GM21360 (cell line): ENCODE measurements around the gene GNAQ.
"Not testable (repeated sequence)": the region's sequence is repeated elsewhere in the genome, so short reads cannot be mapped to it uniquely, and the experiment has no call there.

Experiments used
- ATAC-seq: cut with Tn5 transposase; IDR thresholded peaks from one replicate; pipeline ENCODE4 v1.9.1; 2021; ENCODE audit warnings: mild to moderate bottlenecking, moderate library complexity; ENCODE audit not compliant: unreplicated experiment

GNAQ gene

DNA sequence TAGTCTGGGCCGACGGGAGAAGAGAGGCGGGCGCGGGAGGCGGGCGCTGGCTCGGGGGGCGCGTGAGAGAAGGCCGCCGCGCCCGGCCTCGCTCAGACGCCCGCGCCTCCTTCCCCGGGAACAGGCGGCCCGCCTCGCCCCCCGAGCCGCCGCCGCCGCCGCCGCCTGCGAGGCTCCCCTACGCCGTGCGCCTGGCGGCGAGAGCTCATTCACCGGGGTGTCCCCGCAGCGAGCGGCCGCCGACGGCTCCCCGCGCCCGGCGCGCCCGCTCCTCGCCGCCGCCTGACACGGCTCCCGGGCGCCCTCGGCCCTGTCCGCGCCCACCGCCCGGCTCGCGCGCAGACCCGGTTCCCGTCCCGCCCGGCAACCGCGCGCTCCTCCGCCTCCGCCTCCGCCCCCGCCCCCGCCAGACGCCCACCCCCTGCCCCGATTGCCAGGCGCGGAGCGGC is at the start of gene GNAQ:
Gene GNAQ, minus strand, starts transcription at position 368 of the 449 bp plus-strand sequence. CDS start 576 bp downstream, outside the sequence.
- ATAC-seq, result no peak

DNA sequence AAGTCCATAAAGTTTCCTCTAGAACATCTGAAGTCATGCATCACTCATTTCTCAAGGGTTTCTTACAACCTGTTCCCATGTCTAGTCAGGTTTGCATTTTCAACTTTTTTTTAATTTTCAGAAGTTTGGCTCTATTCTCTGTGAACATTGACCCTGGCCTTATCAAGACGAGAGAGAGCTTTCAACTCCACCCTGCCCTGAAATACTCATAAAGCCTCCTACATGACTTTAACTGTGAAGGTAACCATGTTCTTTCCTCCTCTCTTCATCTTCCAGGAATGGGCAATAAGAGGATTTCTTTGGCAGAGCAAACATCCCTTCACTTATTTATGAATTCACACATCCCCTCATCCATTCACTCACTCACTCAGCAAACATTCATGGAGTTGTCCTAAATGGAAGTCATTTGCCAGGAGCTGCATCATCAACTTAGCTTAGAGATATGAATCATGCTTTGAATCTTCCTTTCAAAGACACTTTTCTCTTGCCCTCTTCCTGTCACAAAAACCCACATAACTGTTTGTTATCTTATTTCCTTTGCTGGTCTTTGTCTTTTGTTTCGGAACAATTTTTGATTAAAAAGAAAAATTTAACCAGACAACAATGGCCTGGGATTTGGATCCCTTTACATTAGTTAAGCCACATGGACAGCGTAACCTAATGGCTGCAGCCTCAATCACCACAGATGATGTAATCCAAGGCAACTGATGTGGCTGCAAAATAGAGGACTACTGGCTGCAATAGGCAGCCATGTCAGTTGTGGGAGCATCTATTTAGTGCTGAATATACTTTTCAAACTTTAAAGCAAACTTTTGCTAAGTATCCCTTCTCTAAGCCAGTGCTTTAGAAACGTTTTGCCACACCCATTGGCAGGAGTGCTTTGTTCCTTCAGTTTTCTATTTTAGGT is 43.0 kb upstream of the GNAQ start:
- no peak for ATAC-seq

DNA sequence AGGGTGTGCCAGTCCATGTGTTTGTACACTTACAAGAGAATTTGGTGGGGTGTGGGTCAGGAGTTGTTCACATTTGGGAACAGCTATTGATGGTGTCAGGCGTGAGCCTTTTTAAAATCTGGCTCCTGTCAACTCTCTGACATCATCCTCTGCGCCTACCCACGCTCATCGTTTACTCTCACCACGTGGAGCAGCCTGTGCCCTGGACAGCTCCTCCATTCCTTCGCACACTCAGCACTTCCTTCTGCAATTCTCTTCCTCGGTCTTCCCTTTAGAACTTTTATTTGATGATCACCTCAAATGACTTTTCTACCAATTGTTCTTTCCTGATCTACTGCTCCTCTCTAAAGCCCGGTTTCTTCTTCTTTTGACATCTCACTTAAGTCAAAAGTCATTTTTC is 42.1 kb upstream of the GNAQ start:
- ATAC-seq, result no peak

GRCh38 chr9:78072586-78073199 is 41.1 kb upstream of the GNAQ start:
- no peak for ATAC-seq

DNA sequence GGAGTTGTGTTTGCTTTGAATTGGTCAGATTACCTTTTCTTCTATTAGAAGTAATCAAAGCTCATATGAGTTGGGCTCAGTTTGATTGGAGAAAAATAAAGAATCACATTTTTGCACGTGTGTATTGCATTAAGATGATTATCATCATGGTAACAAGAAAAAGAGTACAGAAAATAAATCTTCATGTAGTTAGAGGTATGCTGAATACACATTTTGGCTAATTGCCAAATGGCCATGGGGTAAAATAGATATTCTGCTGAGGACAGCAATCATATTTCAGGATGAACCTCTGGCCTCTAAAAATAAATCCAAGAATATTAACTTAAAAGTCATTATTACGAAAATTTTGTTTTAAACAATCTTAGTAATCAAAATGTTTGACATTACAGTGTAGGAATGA is 38.9 kb upstream of the GNAQ start:
- no peak for ATAC-seq

GRCh38 chr9:78064075-78064474 is 32.5 kb upstream of the GNAQ start:
- ATAC-seq, result no peak

- ATAC-seq, result no peak
Observed at GRCh38 chr9:78062710-78063109, 31.1 kb upstream of the GNAQ start.

DNA sequence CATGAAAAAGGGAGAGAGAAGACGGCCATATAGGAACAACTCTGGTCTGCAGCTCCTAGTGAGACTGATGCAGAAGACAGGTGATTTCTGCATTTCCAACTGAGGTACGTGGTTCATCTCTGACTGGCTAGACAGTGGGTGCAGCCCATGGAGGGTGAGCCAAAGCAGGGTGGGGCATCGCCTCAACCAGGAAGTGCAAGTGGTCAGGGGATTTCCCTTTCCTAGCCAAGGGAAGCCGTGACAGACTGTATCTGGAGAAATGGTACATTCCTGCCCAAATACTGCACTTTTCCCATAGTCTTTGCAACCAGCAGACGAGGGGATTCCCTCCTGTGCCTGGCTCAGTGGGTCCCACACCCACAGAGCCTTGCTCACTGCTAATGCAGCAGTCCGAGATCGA is 22.6 kb upstream of the GNAQ start:
- not testable (repeated sequence) for ATAC-seq

DNA sequence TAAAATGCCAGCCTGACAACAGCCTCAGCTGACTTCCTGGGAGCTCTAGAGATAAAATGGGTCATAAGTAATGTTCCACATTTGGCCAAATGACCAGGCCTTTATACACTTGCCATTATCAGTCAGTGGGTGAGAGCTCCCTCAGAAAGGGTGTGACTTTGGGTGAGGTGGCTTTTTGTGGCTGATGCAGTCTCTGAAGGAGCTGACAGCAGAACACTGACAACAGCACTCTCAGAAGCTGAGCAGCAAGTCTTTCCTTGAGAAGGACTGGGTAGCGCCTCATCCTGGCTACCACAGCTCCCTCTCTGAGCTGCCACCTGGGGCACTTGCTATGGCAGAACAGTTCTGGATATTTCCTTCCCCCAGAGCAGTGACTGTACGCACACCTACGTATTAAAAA is 22.0 kb upstream of the GNAQ start:
- no peak for ATAC-seq

GRCh38 chr9:78050421-78050820 is 18.8 kb upstream of the GNAQ start:
- ATAC-seq, result no peak

- ATAC-seq, result no peak
Observed at GRCh38 chr9:78049484-78049883, 17.9 kb upstream of the GNAQ start.

DNA sequence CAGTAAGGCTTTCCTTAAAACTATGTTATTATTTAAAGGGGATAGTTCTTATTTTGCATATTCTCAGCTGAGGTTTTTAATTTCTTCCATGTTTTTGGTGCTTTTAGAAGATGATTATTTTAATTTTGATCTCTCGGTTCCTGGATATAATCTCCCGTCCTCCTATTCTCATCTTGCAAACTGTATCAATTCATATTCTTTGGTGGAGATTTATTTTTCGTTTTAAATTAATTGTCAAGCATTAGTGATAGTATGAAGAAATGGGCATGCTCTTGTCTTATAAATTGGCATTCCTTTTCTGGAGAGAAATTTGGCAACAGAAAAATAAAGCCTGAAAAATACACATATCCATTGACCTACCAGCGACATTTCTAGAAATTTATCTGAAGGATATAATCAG is 15.5 kb upstream of the GNAQ start:
- ATAC-seq, result no peak

DNA sequence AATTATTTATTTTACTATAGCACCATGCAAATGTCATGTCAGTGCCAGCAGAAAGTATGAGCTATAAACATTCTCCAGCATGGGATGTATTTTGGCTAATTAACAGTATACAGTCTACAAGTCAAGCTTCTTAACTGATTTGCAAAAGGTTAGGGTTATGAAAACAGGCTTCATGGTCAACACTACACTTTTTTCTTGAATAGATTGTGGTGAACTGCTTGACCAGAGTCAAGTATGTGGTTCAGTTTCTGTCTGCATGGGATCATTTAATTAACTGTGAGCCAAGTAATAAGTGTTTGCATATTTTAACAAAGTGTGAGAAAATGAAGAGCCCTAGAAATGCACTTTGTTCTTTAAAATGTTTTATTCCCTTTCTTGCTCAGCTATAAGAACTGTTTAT is 14.5 kb upstream of the GNAQ start:
- no peak for ATAC-seq

DNA sequence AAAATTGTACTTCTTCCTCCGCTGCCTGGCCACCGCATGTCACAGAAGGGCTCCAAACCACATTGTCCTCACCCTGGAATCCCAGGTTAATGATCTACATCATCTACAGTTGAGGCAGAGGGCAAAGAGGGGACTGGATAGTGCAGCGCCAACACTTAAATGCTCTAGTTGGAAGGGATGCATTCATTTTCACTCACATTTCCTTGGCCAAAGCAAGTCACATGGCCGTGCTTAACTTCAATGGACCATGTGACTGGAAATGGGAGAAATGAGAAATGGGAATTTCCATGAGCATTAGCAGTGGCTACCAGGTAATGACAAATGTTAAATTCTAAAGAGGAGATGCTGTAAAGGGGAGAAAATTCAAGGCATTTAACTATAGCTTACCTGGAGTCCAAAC is 13.3 kb upstream of the GNAQ start:
- ATAC-seq, result no peak

DNA sequence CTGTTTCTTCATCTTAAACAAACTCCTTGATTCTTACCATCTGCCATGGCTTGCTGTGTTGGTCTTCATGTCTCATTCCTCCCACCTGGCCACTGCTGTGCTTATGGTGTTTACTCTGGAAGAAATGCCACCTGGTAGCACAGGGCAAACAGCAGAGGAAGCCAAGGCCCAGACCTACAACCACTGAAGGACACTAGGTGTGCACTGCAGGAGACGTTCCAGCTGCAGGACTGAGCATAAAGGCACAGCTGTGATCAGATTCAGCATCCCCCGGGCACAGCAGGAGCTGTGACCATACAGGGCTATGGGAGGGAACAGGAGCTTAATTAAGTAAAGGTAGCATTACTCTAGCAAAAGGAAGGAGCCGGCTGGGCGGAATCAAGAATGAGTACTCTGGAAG is 12.6 kb upstream of the GNAQ start:
- no peak for ATAC-seq

DNA sequence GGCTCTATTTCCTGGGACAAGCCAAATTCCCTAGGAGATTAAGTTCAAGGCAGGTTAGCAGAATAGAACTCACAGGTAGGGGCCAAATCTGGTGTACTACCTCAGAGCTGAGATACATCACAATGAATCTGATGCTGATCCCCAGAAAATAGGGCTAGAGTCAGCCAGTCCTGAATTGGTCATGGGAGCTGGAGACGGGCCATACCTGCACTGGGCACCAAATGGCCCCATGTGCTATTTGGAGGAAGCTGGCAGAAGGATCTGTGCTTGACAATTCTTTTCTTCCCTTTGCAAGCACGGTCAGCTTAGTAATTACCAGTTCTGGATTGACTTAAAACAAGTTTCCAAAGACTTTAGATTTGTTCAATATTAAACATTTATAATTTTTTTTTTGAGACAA is 10.4 kb upstream of the GNAQ start:
- no peak for ATAC-seq

DNA sequence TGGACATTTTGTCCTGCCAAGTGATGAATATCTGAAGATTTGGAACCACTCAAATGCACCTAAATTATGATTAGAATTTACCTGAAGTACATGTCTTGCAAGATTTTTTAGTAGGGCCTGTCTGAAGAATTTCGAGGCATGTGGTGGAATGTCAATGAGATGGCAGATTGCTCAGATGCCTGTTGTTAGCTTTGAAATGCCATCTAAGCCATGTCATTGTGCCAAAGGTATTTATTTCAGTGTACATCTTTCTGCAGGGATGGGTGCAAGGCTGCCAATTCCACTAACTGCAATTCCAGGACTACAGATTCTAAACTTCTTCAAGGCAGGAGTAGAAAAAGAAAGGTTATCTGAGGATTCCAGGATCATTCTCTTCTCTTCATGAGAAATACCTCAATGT is 9.1 kb upstream of the GNAQ start:
- ATAC-seq, result no peak

DNA sequence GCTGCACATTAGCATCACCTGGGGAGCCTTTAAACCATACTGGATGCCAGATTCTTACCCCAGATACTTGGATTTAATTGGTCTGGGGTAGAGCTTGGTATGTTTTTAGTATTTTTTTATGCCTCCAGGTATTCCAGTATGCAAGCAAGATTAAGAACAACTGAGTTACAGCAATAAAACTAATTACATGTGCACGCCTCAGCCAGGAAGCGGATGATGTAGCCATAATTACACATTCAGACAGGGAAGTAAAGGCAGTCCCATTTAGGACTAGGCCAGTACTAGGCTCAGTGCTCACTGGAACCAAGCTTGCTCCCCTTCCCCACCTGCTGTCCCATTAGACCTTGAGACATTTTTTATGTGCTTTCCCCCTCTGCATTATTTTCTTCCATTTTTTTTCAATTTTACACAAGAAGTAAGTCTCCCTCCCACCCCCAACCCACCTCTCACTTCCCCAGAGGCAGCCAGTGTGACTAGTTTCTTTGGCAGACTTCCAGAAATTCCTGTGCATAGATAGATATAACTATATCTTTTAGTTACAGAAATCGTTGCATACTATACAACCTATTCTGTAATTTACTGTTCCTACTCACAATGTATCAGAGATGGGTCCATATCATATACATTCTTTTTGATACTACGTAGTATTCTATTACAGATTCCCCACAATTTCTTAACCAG is 7.1 kb upstream of the GNAQ start:
- no peak for ATAC-seq

- no peak for ATAC-seq
Observed at GRCh38 chr9:78035383-78035993, 3.9 kb upstream of the GNAQ start.

DNA sequence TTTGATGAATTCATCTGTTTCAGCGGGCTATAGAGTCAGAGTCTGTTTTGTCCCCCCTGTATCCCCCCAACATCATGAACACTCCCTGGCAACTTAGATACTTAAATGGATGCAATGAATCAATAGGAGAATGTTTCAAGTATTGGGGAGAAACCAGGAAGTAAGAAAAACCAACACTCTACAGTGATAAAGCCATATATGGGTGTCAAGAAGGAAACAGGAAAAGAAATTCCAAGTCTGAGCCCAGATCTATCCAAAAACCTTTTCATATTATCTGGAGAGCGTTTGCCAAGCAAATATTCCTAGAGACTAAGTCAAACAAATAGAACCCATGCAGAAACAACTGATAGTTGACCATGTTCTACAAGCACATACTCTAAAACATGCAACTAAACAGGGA is 2.3 kb upstream of the GNAQ start:
- no peak for ATAC-seq

- no peak for ATAC-seq
Observed at GRCh38 chr9:78032730-78033457, 1.3 kb upstream of the GNAQ start.
